Psoas muscle (tissue), 8 donors: ENCODE results near the gene CDK2AP2. TPM values are rescaled to one million over a fixed set of nuclear protein-coding genes. Genes with fewer than 3 reads are reported as not detected.

ENCODE experiments used
- ATAC-seq, 4 donors: fragments of 200-7000 bp; cut with Tn5 transposase; one replicate each; pipeline ENCODE4 v1.9.1; 2020; ENCODE audit warnings: moderate library complexity in 3 of 4, mild to moderate bottlenecking in 2 of 4
- DNase-seq, 2 donors: peaks; one replicate each; pipeline ENCODE4 v3.0.0-alpha.2; 2020
- H3K27ac ChIP-seq: fragments of 200-600 bp; one replicate; pipeline ENCODE4 v1.8.0; 2022
- H3K27me3 ChIP-seq, 3 donors: fragments of 200-600 bp in 1 of 3; one replicate each; pipeline versions ENCODE4 v1.6.1 to v1.8.0; 2013 to 2022; ENCODE audit warnings: low read length in 2 of 3, mild to moderate bottlenecking in 2 of 3, moderate library complexity in 1 of 3; ENCODE audit not compliant: insufficient read depth in 3 of 3
- H3K36me3 ChIP-seq, 2 donors: fragments of 200-600 bp in 1 of 2; one replicate each; pipeline versions ENCODE4 v1.6.1 to v1.8.0; 2013 to 2022; ENCODE audit warnings: low read depth in 1 of 2, mild to moderate bottlenecking in 1 of 2, moderate library complexity in 1 of 2; ENCODE audit not compliant: insufficient read depth in 1 of 2
- H3K4me1 ChIP-seq: fragments of 200-600 bp; one replicate; pipeline ENCODE4 v1.8.0; 2022
- H3K4me3 ChIP-seq: fragments of 200-600 bp; one replicate; pipeline ENCODE4 v1.8.0; 2022; ENCODE audit warnings: mild to moderate bottlenecking
- H3K9me3 ChIP-seq: fragments of 200-600 bp; one replicate; pipeline ENCODE4 v1.8.0; 2022
- WGBS, 3 donors: extraction: QIAGEN DNeasy Blood & Tissue Kit; methylation state at CpG; one replicate each; pipeline versions ENCODE4 v1.1.6 to v1.1.7; 2013; 5-methylcytosine and 5-hydroxymethylcytosine counted together
- intact Hi-C, 2 donors: fragments of 100-400 bp; cut with DNase I; formaldehyde crosslinking; loops; one replicate each; pipeline versions ENCODE4 v1.11.0 to v1.14.2; 2022
- polyA plus RNA-seq, 3 donors: library from polyadenylated mRNA; stranded (reverse); fragments of 200-250 nt; gene quantifications; one replicate each; pipeline ENCODE4 v1.2.3, GENCODE V29; 2013
- total RNA-seq, 4 donors: library from RNA; stranded (reverse); fragmentation: NEBNext Ultra II Directional in 2 of 4; extraction: Animal tissue kit (Norgen Biotek cat#: 25700) in 2 of 4; gene quantifications; one replicate each; pipeline versions ENCODE4 v1.2.1 to v1.2.4, GENCODE V29; 2021 to 2023
- TF ChIP-seq, protein P1 (sequence below): fragments of 200-600 bp; IDR thresholded peaks from one replicate; pipeline ENCODE4 v1.8.0; 2022; ENCODE audit warnings: antibody characterized with exemption
- donor health status: healthy with polysubstance abuse.
- donor health status: DM: no; HTN: no; CAD: no; lungs with moderate emphysema.
- donor health status: Bipolar disorder and iron deficiency.
- donor health status: healthy.
- donor health status: DM: yes; HTN: yes; CAD: no.
- donor health status: DM: no; HTN: no; CAD: no.
- donor health status: DM: no; HTN: no; CAD: no.
- donor health status: DM: yes; HTN: yes; CAD: no.

CDK2AP2 gene
- total and polyA plus RNA-seq, 7 donors = 16.3 to 72.3 (median 18.5) TPM

DNA sequence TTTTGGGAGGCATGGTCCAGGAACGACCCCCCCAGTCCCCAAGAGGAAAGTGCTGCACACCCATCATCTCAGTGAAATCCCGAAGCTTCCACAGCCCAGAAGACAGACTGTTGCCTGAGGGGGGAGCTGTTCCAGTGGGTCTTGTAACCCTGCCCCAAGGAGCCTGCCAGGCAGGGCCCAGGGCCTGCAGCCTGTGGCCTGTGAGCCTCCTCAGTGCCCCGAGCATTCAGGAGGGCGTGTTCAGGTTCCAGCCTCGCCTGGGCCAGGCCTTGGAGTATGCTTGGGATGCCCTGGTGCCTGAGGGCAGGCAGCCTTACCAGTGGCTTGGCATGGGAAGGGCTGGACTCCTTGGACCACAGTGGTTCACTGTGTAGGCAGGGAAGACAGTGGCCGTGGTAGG lies 33.2 kb upstream of the CDK2AP2 start:
- DNase-seq (no peak), ATAC-seq (no peak)
- no peak overlapping the region for H3K27ac ChIP-seq
- intact Hi-C loops = no loop called here
- no peak overlapping the region for H3K4me3 ChIP-seq
- TF ChIP-seq, protein P1, sequence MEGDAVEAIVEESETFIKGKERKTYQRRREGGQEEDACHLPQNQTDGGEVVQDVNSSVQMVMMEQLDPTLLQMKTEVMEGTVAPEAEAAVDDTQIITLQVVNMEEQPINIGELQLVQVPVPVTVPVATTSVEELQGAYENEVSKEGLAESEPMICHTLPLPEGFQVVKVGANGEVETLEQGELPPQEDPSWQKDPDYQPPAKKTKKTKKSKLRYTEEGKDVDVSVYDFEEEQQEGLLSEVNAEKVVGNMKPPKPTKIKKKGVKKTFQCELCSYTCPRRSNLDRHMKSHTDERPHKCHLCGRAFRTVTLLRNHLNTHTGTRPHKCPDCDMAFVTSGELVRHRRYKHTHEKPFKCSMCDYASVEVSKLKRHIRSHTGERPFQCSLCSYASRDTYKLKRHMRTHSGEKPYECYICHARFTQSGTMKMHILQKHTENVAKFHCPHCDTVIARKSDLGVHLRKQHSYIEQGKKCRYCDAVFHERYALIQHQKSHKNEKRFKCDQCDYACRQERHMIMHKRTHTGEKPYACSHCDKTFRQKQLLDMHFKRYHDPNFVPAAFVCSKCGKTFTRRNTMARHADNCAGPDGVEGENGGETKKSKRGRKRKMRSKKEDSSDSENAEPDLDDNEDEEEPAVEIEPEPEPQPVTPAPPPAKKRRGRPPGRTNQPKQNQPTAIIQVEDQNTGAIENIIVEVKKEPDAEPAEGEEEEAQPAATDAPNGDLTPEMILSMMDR = no peak
- H3K4me1 ChIP-seq = no peaks in the 10 kb centered on the region
- no peaks in the 10 kb centered on the region for H3K27me3 ChIP-seq
- H3K9me3 ChIP-seq = no peaks in the 10 kb centered on the region
- no peaks in the 10 kb centered on the region for H3K36me3 ChIP-seq
- 86 to 93% (median 86%) methylated on average over 6 of the region's 6 CpGs for WGBS, 3 donors

DNA sequence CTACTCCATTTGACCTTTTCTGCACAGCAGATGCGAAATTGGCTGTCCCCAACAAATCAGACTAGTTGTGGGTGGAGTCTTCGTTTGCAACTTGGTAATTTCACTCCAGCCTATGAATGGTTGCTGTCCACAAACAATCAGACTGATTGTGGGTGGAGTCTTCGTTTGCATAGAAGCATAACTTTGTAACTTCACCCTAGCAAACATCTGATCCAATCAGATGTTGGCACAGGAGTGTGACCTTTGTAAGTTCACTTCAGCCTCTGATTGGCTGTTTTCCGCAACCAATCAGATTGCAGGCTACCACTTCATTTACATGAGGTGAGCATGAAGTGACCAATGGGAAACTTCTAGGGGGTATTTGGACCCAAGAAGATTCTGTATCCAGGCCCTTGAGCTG lies 31.6 kb upstream of the CDK2AP2 start:
- DNase-seq (no peak), ATAC-seq (no peak)
- no peaks in the 10 kb centered on the region for H3K4me1 ChIP-seq
- no peaks in the 10 kb centered on the region for H3K36me3 ChIP-seq
- intact Hi-C loops = no loop called here
- H3K27me3 ChIP-seq = no peaks in the 10 kb centered on the region
- H3K9me3 ChIP-seq = no peaks in the 10 kb centered on the region
- TF ChIP-seq, protein P1 = no peak
- no peak overlapping the region for H3K4me3 ChIP-seq
- H3K27ac ChIP-seq = no peak overlapping the region
- WGBS, 3 donors = 85 to 89% (median 86%) methylated on average over 4 of the region's 4 CpGs

DNA sequence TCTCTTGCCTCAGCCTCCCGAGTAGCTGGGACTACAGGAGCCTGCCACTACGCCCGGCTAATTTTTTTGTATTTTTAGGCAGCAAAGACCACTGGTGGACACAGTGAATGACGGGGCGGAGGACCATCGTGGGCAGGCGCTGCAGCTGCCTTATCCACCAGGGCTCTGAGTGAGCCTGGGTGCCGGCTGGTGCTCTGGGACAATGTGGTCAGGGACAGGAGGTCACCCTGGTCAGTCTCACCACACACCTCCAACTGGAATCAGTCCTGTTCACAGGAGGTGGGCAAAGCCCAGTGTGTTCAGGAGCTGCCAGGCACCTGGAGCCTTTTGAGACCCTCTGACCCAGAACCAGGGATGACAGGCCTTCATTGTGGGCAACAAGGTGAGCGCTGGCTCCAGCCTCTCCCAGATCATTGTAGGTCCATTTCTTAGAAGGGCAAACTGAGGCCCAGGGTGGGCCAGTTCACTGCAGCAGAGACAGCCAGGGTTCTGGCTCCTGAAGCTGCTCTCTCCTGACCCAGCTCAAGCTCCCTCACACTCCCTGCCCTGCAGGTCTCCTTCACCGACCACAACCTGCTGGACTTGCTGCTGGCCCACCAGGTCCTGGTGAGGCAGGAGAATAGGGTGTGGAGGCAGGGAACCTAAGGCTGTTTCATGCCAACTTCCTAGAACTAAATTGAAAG lies 31.0 kb upstream of the CDK2AP2 start:
- no peak for ATAC-seq
- intact Hi-C loops = no loop called here

DNA sequence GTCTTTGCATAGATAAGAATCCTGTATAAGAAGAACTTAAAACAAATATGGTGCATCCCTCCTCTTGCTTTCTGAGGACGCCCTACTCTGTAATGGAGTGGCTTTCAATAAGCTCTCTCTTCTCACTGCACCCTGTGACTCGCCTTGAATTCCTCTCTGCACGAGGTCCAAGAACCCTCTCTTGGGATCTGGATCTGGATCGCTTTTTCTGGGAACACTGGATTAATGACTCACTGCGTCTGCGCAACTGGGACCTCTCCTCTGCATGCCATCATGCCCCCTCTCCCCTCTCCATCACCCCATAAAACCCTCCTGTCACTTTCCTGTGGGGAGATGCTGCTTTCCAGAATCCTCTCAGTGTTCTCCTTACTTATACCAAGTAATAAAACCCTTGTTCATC lies 30.3 kb upstream of the CDK2AP2 start:
- no peak overlapping the region for H3K4me3 ChIP-seq
- ATAC-seq (no peak), DNase-seq (no peak)
- H3K27ac ChIP-seq = no peak overlapping the region
- no peaks in the 10 kb centered on the region for H3K36me3 ChIP-seq
- no peaks in the 10 kb centered on the region for H3K9me3 ChIP-seq
- TF ChIP-seq, protein P1 = no peak
- H3K4me1 ChIP-seq = no peaks in the 10 kb centered on the region
- 54 to 66% (median 55%) methylated on average over 6 of the region's 6 CpGs for WGBS, 3 donors
- no peaks in the 10 kb centered on the region for H3K27me3 ChIP-seq
- intact Hi-C loops = no loop called here

More for the DNA sequence above, 31.0 kb upstream of the CDK2AP2 start:
- Histone ChIP-seq H3K4me3 (no peak overlapping the region), H3K27ac (no peak overlapping the region), H3K9me3 (no peaks in the 10 kb centered on the region), H3K36me3 (no peaks in the 10 kb centered on the region), H3K4me1 (no peaks in the 10 kb centered on the region), H3K27me3 (no peaks in the 10 kb centered on the region)
- no peak for DNase-seq
- TF ChIP-seq, protein P1 = no peak
- WGBS, 3 donors = 77 to 85% (median 82%) methylated on average over 10 of the region's 10 CpGs

DNA sequence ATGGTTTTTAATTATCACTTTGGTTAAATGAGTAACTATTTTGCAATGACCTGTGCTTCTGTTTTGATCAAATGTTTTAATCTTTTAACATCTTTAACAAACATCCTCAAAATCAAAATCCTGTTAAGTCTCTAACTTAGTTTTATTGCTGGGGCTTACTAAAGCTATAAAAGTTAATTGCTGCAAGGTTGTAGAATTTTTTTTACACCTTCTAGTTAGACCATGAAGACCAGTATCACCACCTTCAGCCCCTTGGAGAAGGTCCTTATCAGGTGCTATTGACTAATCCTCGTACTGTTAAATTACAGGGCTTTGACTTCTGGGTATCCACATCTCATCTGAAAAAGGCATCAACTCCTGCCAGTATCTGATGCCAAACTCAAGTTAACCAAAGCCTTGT lies 27.6 kb upstream of the CDK2AP2 start:
- no peaks in the 10 kb centered on the region for H3K4me1 ChIP-seq
- no peaks in the 10 kb centered on the region for H3K27me3 ChIP-seq
- no peaks in the 10 kb centered on the region for H3K36me3 ChIP-seq
- 80 to 88% (median 84%) methylated on average over 1 of the region's 1 CpG for WGBS, 3 donors
- no peaks in the 10 kb centered on the region for H3K9me3 ChIP-seq
- TF ChIP-seq, protein P1 = no peak
- DNase-seq (no peak), ATAC-seq (no peak)
- no peak overlapping the region for H3K27ac ChIP-seq
- intact Hi-C loops = no loop called here
- H3K4me3 ChIP-seq = no peak overlapping the region
